Right forelimb (tissue), 1 donor: Measurements from ENCODE around the gene SECTM1.

Experiments used
- DNase-seq: peaks from one replicate; pipeline ENCODE4 v3.0.0-alpha.2; 2018

SECTM1 gene

GRCh38 chr17:82327289-82327688 lies 6.3 kb downstream of the SECTM1 start:
- DNase-seq = no peak

GRCh38 chr17:82325286-82326180 lies 8.0 kb downstream of the SECTM1 start:
- DNase-seq = no peak

GRCh38 chr17:82324566-82325285 lies 8.8 kb downstream of the SECTM1 start:
- DNase-seq = no peak

GRCh38 chr17:82323514-82324234 lies 9.9 kb downstream of the SECTM1 start:
- no peak for DNase-seq

- no peak for DNase-seq
Observed at GRCh38 chr17:82322526-82323453, 10.8 kb downstream of the SECTM1 start.

- no peak for DNase-seq
Observed at GRCh38 chr17:82321947-82322466, 11.6 kb downstream of the SECTM1 start.

GRCh38 chr17:82320956-82321927 lies 12.3 kb downstream of the SECTM1 start:
- DNase-seq = no peak

- DNase-seq = no peak
Observed at GRCh38 chr17:82320140-82320840, 13.3 kb downstream of the SECTM1 start.

- no peak for DNase-seq
Observed at GRCh38 chr17:82319619-82320062, 13.9 kb downstream of the SECTM1 start.

GRCh38 chr17:82318772-82319606 lies 14.6 kb downstream of the SECTM1 start:
- DNase-seq = no peak

- DNase-seq = no peak
Observed at GRCh38 chr17:82318169-82318498, 15.4 kb downstream of the SECTM1 start.

- no peak for DNase-seq
Observed at GRCh38 chr17:82317394-82318168, 16.0 kb downstream of the SECTM1 start, which contains the start of gene CD7. TSS of gene CD7 (minus strand) at chr17:82317608. CDS start at chr17:82317495, 113 bp downstream.

GRCh38 chr17:82316651-82317393 lies 16.7 kb downstream of the SECTM1 start:
- no peak for DNase-seq

- no peak for DNase-seq
Observed at GRCh38 chr17:82315703-82316358, 17.7 kb downstream of the SECTM1 start.

- no peak for DNase-seq
Observed at GRCh38 chr17:82314727-82315605, 18.6 kb downstream of the SECTM1 start.
